DND-41 (cell line): ENCODE results near the gene ENTR1.

Experiments
- EZH2 ChIP-seq: IDR thresholded peaks from 3 replicates; pipeline ENCODE4 v1.6.1; 2012; ENCODE audit warnings: borderline replicate concordance, low read depth, mild to moderate bottlenecking, moderate library complexity, low read length, inconsistent platforms; ENCODE audit not compliant: severe bottlenecking
- TF ChIP-seq, protein P1 (sequence below): IDR thresholded peaks from 2 replicates; pipeline ENCODE4 v1.5.1; 2012; ENCODE audit warnings: borderline replicate concordance, low read length, moderate library complexity, mild to moderate bottlenecking; ENCODE audit not compliant: poor library complexity, severe bottlenecking; ENCODE audit errors: extremely low read depth

- TF ChIP-seq EZH2, result no peak
- TF ChIP-seq, protein P1, sequence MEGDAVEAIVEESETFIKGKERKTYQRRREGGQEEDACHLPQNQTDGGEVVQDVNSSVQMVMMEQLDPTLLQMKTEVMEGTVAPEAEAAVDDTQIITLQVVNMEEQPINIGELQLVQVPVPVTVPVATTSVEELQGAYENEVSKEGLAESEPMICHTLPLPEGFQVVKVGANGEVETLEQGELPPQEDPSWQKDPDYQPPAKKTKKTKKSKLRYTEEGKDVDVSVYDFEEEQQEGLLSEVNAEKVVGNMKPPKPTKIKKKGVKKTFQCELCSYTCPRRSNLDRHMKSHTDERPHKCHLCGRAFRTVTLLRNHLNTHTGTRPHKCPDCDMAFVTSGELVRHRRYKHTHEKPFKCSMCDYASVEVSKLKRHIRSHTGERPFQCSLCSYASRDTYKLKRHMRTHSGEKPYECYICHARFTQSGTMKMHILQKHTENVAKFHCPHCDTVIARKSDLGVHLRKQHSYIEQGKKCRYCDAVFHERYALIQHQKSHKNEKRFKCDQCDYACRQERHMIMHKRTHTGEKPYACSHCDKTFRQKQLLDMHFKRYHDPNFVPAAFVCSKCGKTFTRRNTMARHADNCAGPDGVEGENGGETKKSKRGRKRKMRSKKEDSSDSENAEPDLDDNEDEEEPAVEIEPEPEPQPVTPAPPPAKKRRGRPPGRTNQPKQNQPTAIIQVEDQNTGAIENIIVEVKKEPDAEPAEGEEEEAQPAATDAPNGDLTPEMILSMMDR, result no peak
Measured at GRCh38 chr9:136451221-136451877, 40.9 kb upstream of the ENTR1 start.
